K562 (cell line): ENCODE results near the gene RALGAPB. TPM values are rescaled to one million over a fixed set of nuclear protein-coding genes. Genes with fewer than 3 reads are reported as not detected.
A peak's percentile ranks its signal among the peaks of the same experiment; 100 is the strongest.

Experiments
- ATAC-seq: fragments of 200-7000 bp; cut with Tn5 transposase; 3 replicates; pipeline ENCODE4 v1.9.1; 2020; ENCODE audit warnings: moderate library complexity
- BruUV-seq: library from RNA; stranded (reverse); fragments of 400-500 nt; replicated peaks from 2 replicates; lab custom pipeline; 2021; lab: Mats Ljungman, UMichigan
- CTCF ChIA-PET: fragments of 300-600 bp; formaldehyde crosslinking; extraction: SDS; loops from one replicate; lab custom pipeline; 2021; ENCODE audit warnings: low intra/inter-chr PET ratio; lab: Yijun Ruan, JAX
- POLR2A ChIA-PET: fragments of 300-600, 350-650 bp; sonication (Branson Sonifier 250); formaldehyde crosslinking; extraction: SDS; loops from one replicate; lab custom pipeline; 2021; ENCODE audit warnings: antibody characterized with exemption, inconsistent platforms; lab: Yijun Ruan, JAX
- DNase-seq, 4 experiments: peaks; one replicate each; pipeline versions ENCODE4 v3.0.0 to v3.0.0-alpha.2; 2011 to 2018; ENCODE audit warnings: low spot score in 3 of 4, mixed read lengths in 3 of 4; ENCODE audit errors: extremely low read depth in 1 of 4
- FAIRE-seq: peaks from 2 replicates; lab custom pipeline; 2011; peaks lifted over from hg19 to GRCh38; lab: Jason Lieb, UNC
- H2AFZ ChIP-seq: 2 replicates; pipeline ENCODE4 v1.6.0; 2011; ENCODE audit warnings: low read depth, low read length, control low read depth, inconsistent platforms
- H3K27ac ChIP-seq: fragments of 200-600 bp; 3 replicates; pipeline ENCODE4 v1.8.0; 2011; ENCODE audit warnings: low read depth, mild to moderate bottlenecking, control low read depth, inconsistent platforms, low read length, moderate library complexity, mixed read lengths; ENCODE audit errors: extremely low read depth
- H3K27me3 ChIP-seq, 2 experiments: fragments of 300-600 bp in 1 of 2; 2 replicates in 1 of 2; 3 replicates in 1 of 2; pipeline versions ENCODE4 v1.6.0 to v1.8.0; 2011; ENCODE audit warnings: inconsistent platforms in 2 of 2, low read length in 2 of 2, mild to moderate bottlenecking in 1 of 2, mixed read lengths in 1 of 2, moderate library complexity in 1 of 2; ENCODE audit not compliant: control insufficient read depth in 2 of 2, insufficient read depth in 2 of 2
- H3K36me3 ChIP-seq: fragments of 300-600 bp; 3 replicates; pipeline ENCODE4 v1.8.0; 2011; ENCODE audit warnings: mild to moderate bottlenecking, low read length, inconsistent platforms; ENCODE audit not compliant: control insufficient read depth, insufficient read depth
- H3K4me1 ChIP-seq, 2 experiments: fragments of 200-600 bp in 1 of 2; replicated peaks in 1 of 2; 2 replicates in 1 of 2; 3 replicates in 1 of 2; pipeline versions ENCODE4 v1.5.1 to v1.8.0; 2011; ENCODE audit warnings: inconsistent platforms in 2 of 2, low read length in 2 of 2, mild to moderate bottlenecking in 1 of 2, mixed read lengths in 1 of 2, moderate library complexity in 1 of 2; ENCODE audit not compliant: control insufficient read depth in 2 of 2, insufficient read depth in 2 of 2
- H3K4me2 ChIP-seq: 2 replicates; pipeline ENCODE4 v1.6.1; 2011; ENCODE audit warnings: low read length, control low read depth, inconsistent platforms, mixed read lengths; ENCODE audit not compliant: insufficient read depth
- H3K4me3 ChIP-seq: fragments of 200-600 bp; sonication (generic), shearing (Covaris generic); 2 replicates; pipeline ENCODE4 v1.5.1; 2016; ENCODE audit warnings: control low read depth, inconsistent platforms
- H3K79me2 ChIP-seq: fragments of 200-600 bp; 3 replicates; pipeline ENCODE4 v1.8.0; 2011; ENCODE audit warnings: low read length, inconsistent platforms; ENCODE audit not compliant: control insufficient read depth, insufficient read depth
- H3K9ac ChIP-seq, 2 experiments: 2 replicates each; pipeline versions ENCODE4 v1.6.0 to v1.6.1; 2011; ENCODE audit warnings: low read depth in 2 of 2, low read length in 2 of 2, control low read depth in 1 of 2, inconsistent platforms in 1 of 2, mild to moderate bottlenecking in 1 of 2, mixed read lengths in 1 of 2; ENCODE audit not compliant: insufficient read depth in 1 of 2
- H3K9me1 ChIP-seq: one replicate; pipeline ENCODE4 v1.6.0; 2011; ENCODE audit warnings: inconsistent platforms, mild to moderate bottlenecking, low read length, moderate library complexity; ENCODE audit not compliant: control insufficient read depth, insufficient read depth
- H3K9me3 ChIP-seq: replicated peaks from 2 replicates; pipeline ENCODE4 v1.5.1; 2011; ENCODE audit warnings: low read depth, low read length, inconsistent platforms; ENCODE audit not compliant: control insufficient read depth, insufficient read depth
- H4K20me1 ChIP-seq: replicated peaks from 2 replicates; pipeline ENCODE4 v1.6.1; 2011; ENCODE audit warnings: low read length, inconsistent platforms, mixed read lengths; ENCODE audit not compliant: control insufficient read depth, insufficient read depth
- CTCF ChIP-seq, 3 experiments: IDR thresholded peaks in 2 of 3; conservative IDR thresholded peaks in 1 of 3; 2 replicates each; pipeline ENCODE4 v1.5.1; 2011 to 2012; ENCODE audit warnings: low read length in 3 of 3, mild to moderate bottlenecking in 3 of 3, control low read depth in 2 of 3, improper control_type of control experiment in 1 of 3, inconsistent platforms in 1 of 3, low read depth in 1 of 3, mixed read lengths in 1 of 3, moderate library complexity in 1 of 3; ENCODE audit not compliant: insufficient read depth in 2 of 3
- EP300 ChIP-seq: IDR thresholded peaks from 2 replicates; pipeline ENCODE4 v1.6.1; 2012; ENCODE audit warnings: low read length, improper control_type of control experiment
- ERF ChIP-seq: fragments of 450-650 bp; formaldehyde crosslinking; IDR thresholded peaks from 2 replicates; pipeline ENCODE4 v1.4.0; 2020; ENCODE audit warnings: mild to moderate bottlenecking, mixed read lengths
- HDAC3 ChIP-seq: fragments of 450-650 bp; IDR thresholded peaks from 2 replicates; pipeline ENCODE4 v1.6.1; 2018; ENCODE audit warnings: borderline replicate concordance, mild to moderate bottlenecking, moderate library complexity; ENCODE audit not compliant: partially characterized antibody
- ID3 ChIP-seq, 2 experiments: fragments of 250-450 bp in 1 of 2; fragments of 450-650 bp in 1 of 2; sonication (Bioruptor Pico) in 1 of 2; IDR thresholded peaks; 2 replicates each; pipeline versions ENCODE4 v1.6.1 to v1.8.0; 2016 to 2021; ENCODE audit warnings: mild to moderate bottlenecking in 2 of 2, moderate library complexity in 2 of 2, missing compliant biosample characterization in 1 of 2, missing genetic modification characterization in 1 of 2
- JUNB ChIP-seq: fragments of 450-650 bp; formaldehyde crosslinking; conservative IDR thresholded peaks from 2 replicates; pipeline ENCODE4 v1.4.0; 2020; ENCODE audit warnings: mild to moderate bottlenecking
- RBFOX2 ChIP-seq: fragments of 200-400 bp; formaldehyde crosslinking; IDR thresholded peaks from 2 replicates; pipeline ENCODE4 v1.6.1; 2017; ENCODE audit warnings: low read depth, mild to moderate bottlenecking, low read length, moderate library complexity
- RHOXF2B ChIP-seq: fragments of 250-450 bp; sonication (Bioruptor Pico); conservative IDR thresholded peaks from 2 replicates; pipeline ENCODE4 v1.5.1; 2021
- ZNF197 ChIP-seq: fragments of 200-800 bp; sonication (Bioruptor generic); IDR thresholded peaks from 2 replicates; pipeline ENCODE4 v1.6.1; 2016; ENCODE audit warnings: low read depth, missing genetic modification characterization, missing compliant biosample characterization
- ZNF24 ChIP-seq: fragments of 450-650 bp; IDR thresholded peaks from 2 replicates; pipeline ENCODE4 v1.6.1; 2016
- ZNF699 ChIP-seq: fragments of 250-450 bp; sonication (Bioruptor Pico); IDR thresholded peaks from 2 replicates; pipeline ENCODE4 v1.8.0; 2021; ENCODE audit warnings: mild to moderate bottlenecking, moderate library complexity; ENCODE audit not compliant: insufficient replicate concordance
- WGBS: fragments of 100-300 bp; shearing (Covaris generic); methylation state at CpG from one replicate; pipeline ENCODE4 v1.1.6; 2016; ENCODE audit warnings: low coverage, mixed read lengths; ENCODE audit not compliant: insufficient coverage; ENCODE audit errors: missing lambda C conversion rate; 5-methylcytosine and 5-hydroxymethylcytosine counted together
- in situ Hi-C: fragments of 300-500 bp; cut with MboI; formaldehyde crosslinking; loops from 4 replicates; pipeline ENCODE4 v1.15.0; 2018; ENCODE audit warnings: inconsistent platforms, mixed read lengths
- intact Hi-C: fragments of 100-400 bp; cut with micrococcal nuclease; formaldehyde crosslinking; loops from 2 replicates; pipeline ENCODE4 v1.14.2; 2022
- polyA plus RNA-seq, 8 experiments: library from polyadenylated mRNA; depleted of rRNA in 4 of 8; stranded (reverse) in 5 of 8; unstranded in 3 of 8; fragments of >200 nt; fragmentation: Nextera tagmentation in 2 of 8; fragmentation: Illumina TruSeq in 1 of 8; extraction: Ambion mirVana in 2 of 8; extraction: Trizol in 1 of 8; gene quantifications; 2 replicates each; pipeline versions ENCODE4 v1.2.1 to v1.2.3, GENCODE V29; 2011 to 2014; ENCODE audit warnings: inconsistent platforms in 1 of 8, missing spikeins in 1 of 8
- total RNA-seq, 7 experiments: library from RNA; depleted of rRNA in 6 of 7; stranded (reverse); fragments of >200 nt in 6 of 7; fragmentation: Illumina TruSeq in 2 of 7; extraction: Trizol in 2 of 7; gene quantifications; 2 replicates each; pipeline versions ENCODE4 v1.2.1 to v1.2.3, GENCODE V29; 2011 to 2021; ENCODE audit warnings: low replicate concordance in 1 of 7

RALGAPB gene
- total and polyA plus RNA-seq, 9 of the 15 experiments (the other 6 are each of a cell fraction or from before 2014, with no cell fraction given), result 4.3 to 25.6 (median 13.6) TPM

DNA sequence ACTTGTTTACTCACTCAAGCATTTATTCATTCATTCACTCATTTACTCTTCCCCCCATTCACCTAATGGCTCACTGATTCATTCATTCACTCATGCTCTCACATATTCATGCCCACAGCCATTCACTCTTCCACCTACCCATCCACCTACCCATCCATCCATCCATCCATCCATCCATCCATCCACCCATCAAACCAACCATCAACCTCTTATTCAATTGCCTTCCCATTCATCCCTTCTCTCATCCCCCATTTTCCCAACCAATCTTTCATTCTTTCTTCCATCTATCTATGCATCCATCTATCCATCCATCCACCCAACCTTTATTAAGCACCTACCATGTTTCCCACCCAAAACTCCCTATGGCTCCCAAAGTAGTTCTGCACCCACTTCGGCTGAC, 127.4 kb downstream of the RALGAPB start:
- Histone ChIP-seq H3K27ac (no peak overlapping the region), H2AFZ (no peak overlapping the region), H3K4me3 (no peak overlapping the region), H3K27me3 (peaks cover 22 to 31% of the 10 kb centered on the region in 2 experiments), H3K4me2 (no peak overlapping the region), H3K9ac (no peak overlapping the region), H3K9me3 (no peaks in the 10 kb centered on the region), H3K9me1 (no peaks in the 10 kb centered on the region), H3K79me2 (no peaks in the 10 kb centered on the region), H3K4me1 (peaks cover 3 to 12% of the 10 kb centered on the region in 2 experiments; a peak in 4 of 5 replicates), H4K20me1 (no peaks in the 10 kb centered on the region; the same call in 1 of the 2 replicates), H3K36me3 (no peaks in the 10 kb centered on the region)
- in situ Hi-C loops, result no loop called here
- 58% methylated on average over 1 of the region's 1 CpG for WGBS
- POLR2A ChIA-PET, result no interaction called here
- DNase-seq (no peak), FAIRE-seq (no peak), ATAC-seq (no peak)
- BruUV-seq, result no TSS peak
- TF ChIP-seq ZNF24 (0 out of 2 replicates have a peak, but pooled peaks have one; percentile 46), ERF (CRISPR knock-in tag) (no peak)
- CTCF ChIA-PET, result no interaction called here
- intact Hi-C loops, result no loop called here

DNA sequence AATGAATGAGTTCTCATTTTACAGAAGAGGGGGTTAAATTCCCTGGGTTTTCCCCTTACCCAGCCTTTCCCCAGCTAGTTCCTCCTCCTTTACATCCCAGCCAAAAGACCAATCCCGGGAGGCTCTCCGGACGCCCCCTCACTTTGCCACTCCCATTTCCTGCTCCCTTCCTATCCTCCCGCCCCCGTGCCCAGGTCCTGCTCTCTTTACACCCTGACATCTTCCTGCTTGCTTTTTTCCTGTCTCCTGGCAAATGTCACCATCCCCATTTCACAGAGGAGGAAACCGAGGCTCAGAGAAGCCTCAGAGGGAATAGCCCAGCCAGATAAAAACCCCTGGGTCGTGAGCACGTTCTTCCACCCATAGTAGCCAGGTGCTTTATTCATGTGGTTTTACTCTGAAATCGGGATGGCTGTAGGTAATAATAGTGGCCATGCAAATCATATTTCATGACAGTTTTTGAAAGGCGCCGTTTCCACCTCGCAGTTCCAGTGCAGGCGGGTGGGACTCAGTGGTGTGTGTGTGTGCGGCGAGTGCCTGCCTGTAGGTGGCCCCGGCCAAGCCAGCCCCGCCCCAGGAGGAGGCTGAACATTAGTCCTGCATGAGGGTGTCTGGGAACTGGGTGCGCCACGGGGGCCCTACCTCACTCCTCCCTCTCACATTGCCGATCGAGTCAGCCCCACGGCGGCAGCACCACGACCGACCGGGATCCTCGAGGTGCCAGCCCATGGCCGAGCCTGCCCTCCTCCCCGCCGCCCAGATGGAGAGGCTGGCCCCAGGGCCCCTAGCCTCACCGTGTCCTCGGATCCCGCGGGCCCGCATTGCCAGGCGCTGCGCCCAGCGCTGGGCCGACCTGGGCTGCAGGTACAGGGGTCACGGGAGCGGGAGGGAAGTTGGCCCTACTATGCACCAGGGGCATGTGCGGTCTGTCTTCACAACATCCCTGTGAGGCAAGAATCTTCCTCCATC, 128.9 kb downstream of the RALGAPB start, which contains the start of gene ARHGAP40:
Gene ARHGAP40, plus strand, starts transcription at position 594 of the 969 bp plus-strand sequence.
- POLR2A ChIA-PET, result interaction anchor here (0.7 to 1.0 kb wide), 3 partner anchors 27 to 166 kb away, joined by 3 to 5 read pairs (median 3); partner anchors contain the start of gene SNHG17
- TF ChIP-seq RBFOX2, result no peak
- TF ChIP-seq HDAC3, result no peak
- TF ChIP-seq ID3 (CRISPR knock-in tag; IDR thresholded peaks at IDR 0.05), result no peak
- no peak for TF ChIP-seq ID3 (tag; IDR thresholded peaks at IDR 0.05)
- peak; percentile 24 to 41 (median 24); a peak in 5 of 6 replicates for TF ChIP-seq CTCF (IDR thresholded peaks at IDR 0.05 in 2 of 3, conservative IDR thresholded peaks at IDR 0.05 in 1 of 3; ENCODE audit: insufficient read depth in 2 of 3, low read depth in 1 of 3, low read length in 3 of 3)
- no peak for TF ChIP-seq JUNB (CRISPR knock-in tag)
- no peak for TF ChIP-seq ZNF699
- TF ChIP-seq EP300, result no peak
- no peak for TF ChIP-seq ZNF197 (CRISPR knock-in tag)
- no peak for TF ChIP-seq RHOXF2B (CRISPR knock-in tag)

More for the DNA sequence above, 128.9 kb downstream of the RALGAPB start, which contains the start of gene ARHGAP40:
- in situ Hi-C loops (no loop called here), intact Hi-C loops (no loop called here)
- H3K4me2 ChIP-seq, result peak within 1 kb of the TSS; percentile 58
- H3K9me1 ChIP-seq, result no peaks in the 10 kb centered on the region
- WGBS, result 13% methylated on average over 32 of the region's 42 CpGs
- CTCF ChIA-PET, result no interaction called here
- peaks cover 3 to 12% of the 10 kb centered on the region in 2 experiments; a peak in 4 of 5 replicates for H3K4me1 ChIP-seq
- BruUV-seq, result no TSS peak
- no peak within 1 kb of the TSS for H3K27ac ChIP-seq
- DNase-seq (peak; percentile 46 to 73 (median 64)), FAIRE-seq (no peak), ATAC-seq (peak; percentile 98)
- peaks cover 22 to 27% of the 10 kb centered on the region in 2 experiments for H3K27me3 ChIP-seq
- no peaks in the 10 kb centered on the region for H3K9me3 ChIP-seq
- H4K20me1 ChIP-seq, result no peaks in the 10 kb centered on the region; the same call in 1 of the 2 replicates
- H3K4me3 ChIP-seq, result peak within 1 kb of the TSS; percentile 10; the same call in 1 of the 2 replicates
- H3K79me2 ChIP-seq, result no peaks in the 10 kb centered on the region
- no peak within 1 kb of the TSS; a peak in 1 of 4 replicates for H3K9ac ChIP-seq
- H2AFZ ChIP-seq, result peak within 1 kb of the TSS; percentile 59
- H3K36me3 ChIP-seq, result no peaks in the 10 kb centered on the region
